HG03139 (cell line): Measurements from ENCODE around the gene ROBO4.
A peak's percentile ranks its signal among the peaks of the same experiment; 100 is the strongest.

Experiments
- ATAC-seq: cut with Tn5 transposase; IDR thresholded peaks from one replicate; pipeline ENCODE4 v1.9.1; 2021; ENCODE audit not compliant: unreplicated experiment

The ROBO4 gene

DNA sequence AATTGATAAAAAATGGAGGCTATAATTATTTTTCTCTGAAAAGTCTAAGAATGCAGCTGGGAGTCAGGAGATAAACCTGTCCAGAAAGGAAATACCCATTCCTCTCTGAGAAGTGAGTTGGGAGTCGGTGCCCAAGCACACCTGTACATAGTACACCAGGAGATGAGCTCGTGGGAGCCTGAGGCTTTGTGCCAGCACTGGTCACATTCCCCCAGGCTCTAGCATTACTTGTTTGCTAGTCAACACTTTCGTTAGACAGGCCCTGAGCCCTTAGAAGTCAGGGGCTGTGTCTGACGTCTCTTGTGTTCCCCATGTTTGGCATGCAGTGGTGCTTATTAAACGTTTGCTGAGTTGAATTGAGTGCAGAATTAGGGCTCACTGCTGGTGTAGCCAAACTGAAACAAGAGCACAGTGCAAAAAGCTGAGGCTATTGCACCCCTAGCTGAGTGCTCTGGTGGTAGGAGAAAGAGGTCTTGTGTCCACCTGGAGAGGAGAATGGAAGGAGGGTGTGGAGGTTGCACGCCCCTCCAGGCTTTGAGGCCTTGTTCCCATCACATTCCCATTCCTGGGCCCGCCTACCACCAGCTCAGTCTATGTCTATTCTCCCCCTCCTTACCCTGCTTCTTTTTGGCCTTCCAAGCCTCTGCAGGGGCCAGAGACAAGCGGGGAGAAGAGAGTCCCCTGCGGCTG is 6.8 kb downstream of the ROBO4 start:
- no peak for ATAC-seq

- ATAC-seq, result no peak
These were observed 7.5 kb downstream of the ROBO4 start for GRCh38 chr11:124890151-124890550.

- ATAC-seq, result no peak
These were observed 8.2 kb downstream of the ROBO4 start for GRCh38 chr11:124889191-124890091.

- no peak for ATAC-seq
These were observed 10.0 kb downstream of the ROBO4 start for GRCh38 chr11:124887667-124888013.

- ATAC-seq, result no peak
These were observed 10.5 kb downstream of the ROBO4 start for GRCh38 chr11:124886978-124887666.

GRCh38 chr11:124886476-124886875 is 11.2 kb downstream of the ROBO4 start:
- ATAC-seq, result no peak

- ATAC-seq, result no peak
These were observed 12.7 kb downstream of the ROBO4 start for GRCh38 chr11:124884869-124885479.

DNA sequence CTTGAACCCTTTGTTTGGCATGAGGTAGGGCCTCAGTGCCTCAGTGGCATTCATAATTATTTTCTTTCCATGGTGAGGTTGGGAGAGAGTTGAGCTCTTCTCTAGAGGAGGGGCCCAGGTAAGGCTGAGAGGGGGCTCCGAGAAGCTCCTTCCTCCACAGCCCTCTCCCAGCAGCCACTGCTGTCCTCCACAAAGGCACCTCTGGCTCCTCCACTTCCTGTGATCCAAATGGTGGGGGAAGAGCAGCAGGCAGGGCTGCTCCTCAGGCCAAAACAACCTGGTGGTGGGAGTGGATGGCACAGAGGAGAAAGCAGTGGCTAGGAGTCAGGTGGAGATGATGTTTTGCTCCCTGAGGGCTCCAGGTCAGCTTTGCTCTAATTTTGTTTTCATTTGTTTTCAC is 13.3 kb downstream of the ROBO4 start:
- ATAC-seq, result no peak

GRCh38 chr11:124882339-124883071 is 15.2 kb downstream of the ROBO4 start:
- ATAC-seq, result no peak

- ATAC-seq, result no peak
These were observed 16.7 kb downstream of the ROBO4 start for GRCh38 chr11:124880958-124881357.

DNA sequence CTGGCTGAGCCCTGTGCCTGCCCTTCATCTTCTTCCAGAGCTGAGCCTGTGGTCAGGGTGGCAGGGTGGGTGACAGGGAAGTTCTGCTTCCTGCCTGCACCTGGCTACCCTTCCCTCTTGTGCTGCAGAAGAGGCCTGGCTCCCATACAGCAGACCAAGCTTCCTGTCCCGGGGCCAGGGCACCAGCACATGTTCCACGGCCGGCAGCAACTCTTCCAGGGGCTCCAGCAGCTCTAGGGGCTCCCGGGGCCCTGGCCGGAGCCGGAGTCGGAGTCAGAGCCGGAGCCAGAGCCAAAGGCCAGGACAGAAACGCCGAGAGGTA is 17.4 kb downstream of the ROBO4 start:
- ATAC-seq, result no peak

DNA sequence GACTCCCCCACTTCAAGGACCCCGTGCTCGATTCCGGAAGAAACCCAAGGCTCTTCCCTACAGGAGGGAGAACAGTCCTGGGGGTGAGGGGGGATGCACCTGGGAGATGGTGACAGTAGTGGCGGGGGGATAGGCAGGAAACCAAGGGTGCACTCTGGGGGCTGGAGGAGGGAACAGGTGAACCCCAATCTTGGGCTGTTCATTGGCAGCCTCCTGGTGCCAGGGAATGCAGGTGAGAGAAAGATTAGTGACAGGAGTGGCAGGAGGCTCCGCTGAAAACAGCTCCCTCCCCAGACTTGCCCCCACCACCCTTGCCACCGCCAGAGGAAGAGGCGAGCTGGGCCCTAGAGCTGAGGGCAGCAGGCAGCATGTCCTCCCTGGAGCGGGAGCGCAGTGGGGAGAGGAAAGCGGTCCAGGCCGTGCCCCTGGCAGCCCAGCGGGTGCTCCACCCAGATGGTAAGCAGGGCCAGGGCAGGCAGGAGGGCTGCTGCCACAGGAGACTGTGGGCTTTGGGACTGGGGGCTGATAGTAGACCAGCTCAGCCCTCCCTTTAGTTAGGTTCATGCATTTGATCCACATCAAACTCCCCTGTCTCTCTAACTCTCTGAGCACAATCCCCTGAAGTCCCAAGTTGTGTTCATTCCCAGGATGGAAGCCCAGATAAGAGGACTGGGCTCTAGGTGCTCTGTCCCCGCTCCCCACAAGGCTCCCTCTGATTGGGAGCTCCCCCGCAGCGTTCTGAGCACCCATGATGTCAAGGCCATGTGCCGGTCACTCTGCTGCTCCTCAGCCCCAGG is 18.0 kb downstream of the ROBO4 start:
- ATAC-seq, result no peak

GRCh38 chr11:124878759-124879492 is 18.7 kb downstream of the ROBO4 start:
- ATAC-seq, result no peak

DNA sequence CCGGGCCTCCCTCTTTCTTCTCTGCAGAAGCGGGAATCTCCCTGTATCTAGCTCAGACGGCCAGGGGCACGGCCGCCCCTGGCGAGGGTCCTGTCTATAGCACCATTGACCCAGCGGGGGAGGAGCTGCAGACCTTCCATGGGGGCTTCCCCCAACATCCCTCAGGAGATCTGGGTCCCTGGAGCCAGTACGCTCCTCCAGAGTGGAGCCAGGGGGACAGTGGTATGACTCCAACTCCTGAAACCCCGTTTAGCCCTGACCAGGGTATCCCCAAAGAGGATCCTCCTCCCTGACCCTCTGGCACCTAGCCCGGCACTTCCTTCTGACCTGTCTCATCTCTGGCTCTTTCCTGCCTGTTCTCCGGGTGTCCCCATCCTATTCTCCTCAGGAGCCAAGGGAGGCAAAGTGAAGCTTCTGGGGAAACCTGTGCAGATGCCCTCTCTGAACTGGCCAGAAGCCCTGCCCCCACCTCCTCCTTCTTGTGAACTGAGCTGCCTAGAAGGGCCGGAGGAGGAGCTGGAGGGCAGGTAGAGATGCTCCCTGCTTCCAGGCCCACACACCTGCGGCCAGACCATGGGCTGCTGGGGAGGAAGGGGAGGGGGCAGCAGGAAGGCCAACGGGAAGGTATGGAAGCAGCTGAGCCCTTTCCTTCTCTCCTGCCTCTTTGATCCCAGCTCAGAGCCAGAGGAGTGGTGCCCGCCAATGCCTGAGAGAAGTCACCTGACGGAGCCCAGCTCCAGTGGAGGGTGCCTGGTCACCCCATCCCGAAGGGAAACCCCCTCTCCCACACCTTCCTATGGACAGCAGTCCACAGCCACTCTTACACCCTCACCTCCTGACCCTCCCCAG is 19.5 kb downstream of the ROBO4 start:
- ATAC-seq, result no peak

GRCh38 chr11:124877631-124877909 is 20.1 kb downstream of the ROBO4 start:
- no peak for ATAC-seq

DNA sequence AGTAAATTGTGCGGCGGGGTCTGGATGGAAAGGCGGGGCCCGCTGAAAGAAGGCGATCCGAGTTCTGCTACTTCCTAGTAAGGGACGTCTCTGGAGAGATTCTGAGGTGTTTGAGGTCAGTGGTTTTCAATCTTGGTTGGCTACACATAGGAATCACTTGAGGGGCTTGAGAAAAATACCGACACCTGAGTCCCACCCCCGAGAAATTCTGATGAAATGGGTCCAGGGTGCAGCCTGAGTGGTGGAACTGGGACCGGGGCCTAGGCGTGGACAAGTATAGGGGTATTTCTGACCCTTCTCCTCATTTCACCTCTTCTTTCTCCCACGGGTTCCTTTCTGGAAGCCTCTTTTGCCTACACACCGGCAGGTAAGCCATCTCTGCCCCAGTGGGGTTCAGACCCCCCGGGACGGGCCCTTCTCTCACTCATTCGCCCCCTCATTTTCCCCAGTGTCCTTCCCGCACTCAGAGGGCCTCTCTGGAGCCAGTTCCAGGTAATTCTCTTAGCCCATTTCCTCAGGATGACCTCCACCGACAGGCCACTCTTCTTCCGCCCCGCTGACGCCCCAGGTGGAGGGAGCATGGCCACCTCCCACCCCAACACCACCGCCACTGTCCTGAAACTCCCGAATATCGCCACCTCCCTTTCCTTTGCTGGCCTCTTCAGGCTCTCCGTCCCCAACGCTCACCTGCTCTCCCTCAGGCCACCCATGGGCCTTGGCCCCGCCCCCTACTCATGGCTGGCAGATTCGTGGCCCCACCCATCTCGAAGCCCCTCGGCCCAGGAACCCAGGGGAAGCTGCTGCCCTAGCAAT is 20.6 kb downstream of the ROBO4 start:
- ATAC-seq, result no peak

DNA sequence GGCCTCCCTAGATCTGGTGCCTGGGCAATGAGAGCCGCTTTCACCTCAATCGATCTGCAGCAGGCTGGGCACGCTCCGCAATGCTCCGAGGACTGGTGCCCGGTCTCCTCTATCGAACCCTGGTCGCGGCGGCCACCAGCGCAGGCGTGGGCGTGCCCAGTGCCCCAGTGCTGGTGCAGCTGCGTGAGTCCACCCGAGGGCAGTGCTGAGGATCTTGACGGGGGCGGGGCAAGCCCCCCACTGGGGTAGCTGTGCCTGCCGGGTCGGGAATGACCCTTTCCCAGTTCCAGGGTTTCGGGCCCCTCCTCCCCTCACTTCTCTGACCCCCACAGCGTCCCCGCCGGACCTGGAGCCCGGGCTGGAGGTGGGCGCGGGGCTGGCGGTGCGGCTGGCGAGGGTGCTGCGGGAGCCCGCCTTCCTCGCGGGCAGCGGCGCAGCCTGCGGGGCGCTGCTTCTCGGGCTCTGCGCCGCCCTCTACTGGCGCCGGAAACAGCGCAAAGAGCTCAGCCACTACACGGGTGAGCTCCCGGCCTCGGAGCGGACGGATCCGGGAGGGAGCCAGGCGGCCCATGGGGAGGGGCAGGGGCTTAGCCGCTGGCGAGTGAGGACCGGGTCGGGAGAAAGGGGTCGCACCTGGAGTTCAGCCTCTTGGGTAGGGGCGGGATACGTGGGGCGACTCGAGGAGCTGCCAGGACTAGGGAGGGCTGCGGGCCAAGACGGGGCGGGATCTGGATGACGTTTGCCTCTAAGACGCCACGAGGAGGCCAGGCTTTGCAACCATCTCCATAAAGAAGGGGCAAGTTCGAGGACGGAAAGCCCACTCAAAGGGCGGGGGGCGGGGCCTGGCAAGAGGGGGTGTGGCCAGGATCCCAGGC is 21.5 kb downstream of the ROBO4 start:
- ATAC-seq, result peak; percentile 87
